ENCODE results near the gene CIB4.

Gene CIB4

DNA sequence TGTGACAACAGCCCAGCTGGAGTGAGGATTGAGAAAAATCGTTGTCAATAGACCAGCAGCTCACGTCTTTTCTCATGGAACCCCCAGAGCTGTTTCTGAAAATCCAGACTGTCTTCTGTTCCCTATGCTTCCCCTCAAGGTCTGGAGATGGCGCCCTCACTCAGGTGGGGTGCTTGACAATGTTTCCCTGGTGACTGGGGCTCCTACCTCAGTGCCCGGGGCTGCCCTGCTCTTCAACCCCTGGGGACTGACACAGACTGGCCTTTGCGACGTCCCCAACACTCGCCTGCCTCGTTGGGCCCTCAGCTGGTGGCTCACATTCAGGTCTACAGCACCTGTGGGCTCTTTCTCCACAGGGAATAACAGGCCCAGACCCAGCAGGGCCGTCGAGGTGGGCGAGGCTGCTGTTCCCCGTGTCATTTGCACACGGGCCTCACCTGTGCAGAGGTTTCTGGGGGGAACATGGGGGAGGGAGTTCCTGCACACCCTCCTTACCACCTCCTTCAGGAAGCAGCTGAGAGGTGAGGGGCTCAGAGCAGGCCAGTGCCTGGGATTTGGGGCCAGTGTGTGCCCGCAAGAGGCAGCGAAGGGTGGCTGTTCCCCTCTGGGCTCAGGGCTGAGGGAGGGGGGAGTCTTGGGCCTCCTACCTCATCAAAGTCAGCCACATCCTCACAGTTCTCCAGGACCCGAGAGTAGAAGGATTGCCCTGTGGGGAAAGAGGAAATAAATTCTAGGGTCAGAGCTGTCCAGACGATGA is 103.9 kb downstream of the CIB4 start:
- H3K27me3 ChIP-seq (ENCODE audit: insufficient read depth, low read length): no peaks in the 10 kb centered on the region
- 88% methylated on average over 15 of the region's 17 CpGs for WGBS
- H3K27ac ChIP-seq (ENCODE audit: low read depth, low read length): no peak overlapping the region
- H3K9me3 ChIP-seq (ENCODE audit: insufficient read depth, low read depth, low read length): no peaks in the 10 kb centered on the region
- no peak overlapping the region for H3K9ac ChIP-seq (ENCODE audit: low read depth, low read length)
- peaks cover 6% of the 10 kb centered on the region; the same call in 1 of the 2 replicates for H3K4me1 ChIP-seq (ENCODE audit: insufficient read depth, low read length)
- no peak overlapping the region for H3K4me3 ChIP-seq (ENCODE audit: low read length)
- H3K36me3 ChIP-seq (ENCODE audit: insufficient read depth, low read length): no peaks in the 10 kb centered on the region

DNA sequence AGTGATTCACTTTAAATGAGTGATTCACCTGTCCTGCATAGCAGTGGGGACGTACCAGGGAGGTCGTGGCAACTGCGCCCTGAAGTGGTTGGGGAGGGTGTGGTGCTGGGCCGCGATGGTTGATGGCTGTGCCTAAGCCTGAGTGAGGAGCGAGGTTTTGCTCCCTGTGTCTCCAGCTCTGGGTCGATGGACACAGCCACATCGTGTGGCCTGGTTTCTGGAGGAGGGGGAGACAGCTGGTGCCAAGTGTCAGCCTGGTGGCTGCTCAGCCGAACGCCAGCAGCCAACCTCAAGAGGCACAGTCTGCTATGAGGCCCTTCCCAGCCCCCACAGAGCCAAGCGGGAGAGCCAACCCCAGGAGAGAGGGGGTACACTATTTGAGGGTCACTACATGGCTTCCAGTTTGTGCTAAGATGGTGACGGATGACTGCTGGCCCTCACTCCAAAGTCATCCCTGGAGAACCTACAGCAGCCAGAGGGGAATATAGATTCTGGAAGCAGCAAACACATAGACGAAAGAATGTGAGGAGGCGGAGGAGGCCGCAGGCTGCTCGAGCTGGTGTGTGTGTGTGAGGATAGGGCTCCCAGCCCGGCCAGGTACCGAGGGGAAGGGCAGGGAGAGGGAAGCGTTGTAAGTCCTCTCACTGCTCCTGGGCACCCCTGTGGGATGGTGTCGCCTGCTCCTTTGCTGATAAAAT is 104.6 kb downstream of the CIB4 start:
- Histone ChIP-seq H3K4me1 (ENCODE audit: insufficient read depth, low read length) (peaks cover 6% of the 10 kb centered on the region; the same call in 1 of the 2 replicates), H3K27me3 (ENCODE audit: insufficient read depth, low read length) (no peaks in the 10 kb centered on the region), H3K36me3 (ENCODE audit: insufficient read depth, low read length) (no peaks in the 10 kb centered on the region), H3K27ac (ENCODE audit: low read depth, low read length) (no peak overlapping the region), H3K9ac (ENCODE audit: low read depth, low read length) (no peak overlapping the region), H3K9me3 (ENCODE audit: insufficient read depth, low read depth, low read length) (no peaks in the 10 kb centered on the region), H3K4me3 (ENCODE audit: low read length) (no peak overlapping the region)
- WGBS: 80% methylated on average over 20 of the region's 20 CpGs

DNA sequence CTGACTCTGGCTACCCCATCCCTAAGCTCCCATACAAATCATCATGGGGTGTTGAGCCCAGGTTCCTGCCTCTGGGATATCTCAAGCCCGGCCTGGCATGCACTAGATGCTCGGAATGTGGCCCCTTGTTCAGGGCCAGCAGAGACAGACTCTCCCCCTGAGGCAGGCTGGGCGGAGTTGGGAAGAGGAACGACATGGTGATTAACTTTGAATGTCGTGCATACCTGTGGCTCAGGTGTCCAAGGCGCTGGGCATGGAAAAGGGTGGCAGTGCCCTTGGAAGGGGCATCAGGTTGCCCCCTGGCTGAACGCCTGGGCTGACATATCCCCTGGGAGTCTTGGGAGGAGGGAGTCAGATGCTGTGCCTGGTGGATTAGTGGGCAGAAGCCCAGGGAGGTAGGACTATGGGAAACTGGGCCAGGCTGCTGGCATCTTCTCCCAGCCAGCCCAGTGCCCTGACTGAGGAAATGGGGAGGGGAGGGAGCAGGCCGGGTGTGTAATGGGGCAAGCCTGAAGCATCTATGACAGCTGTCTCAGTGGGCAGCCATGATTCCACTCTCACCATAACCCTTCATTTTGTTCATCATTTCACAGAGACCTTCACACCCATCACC is 105.4 kb downstream of the CIB4 start:
- H3K36me3 ChIP-seq (ENCODE audit: insufficient read depth, low read length): no peaks in the 10 kb centered on the region
- no peak overlapping the region for H3K4me3 ChIP-seq (ENCODE audit: low read length)
- no peak overlapping the region for H3K27ac ChIP-seq (ENCODE audit: low read depth, low read length)
- no peaks in the 10 kb centered on the region for H3K9me3 ChIP-seq (ENCODE audit: insufficient read depth, low read depth, low read length)
- no peaks in the 10 kb centered on the region for H3K27me3 ChIP-seq (ENCODE audit: insufficient read depth, low read length)
- peaks cover 3% of the 10 kb centered on the region; the same call in 1 of the 2 replicates for H3K4me1 ChIP-seq (ENCODE audit: insufficient read depth, low read length)
- no peak overlapping the region for H3K9ac ChIP-seq (ENCODE audit: low read depth, low read length)
- 92% methylated on average over 7 of the region's 8 CpGs for WGBS

GRCh38 chr2:26534865-26535662 is 106.1 kb downstream of the CIB4 start:
- Histone ChIP-seq H3K27ac (ENCODE audit: low read depth, low read length) (no peak overlapping the region), H3K4me3 (ENCODE audit: low read length) (no peak overlapping the region), H3K4me1 (ENCODE audit: insufficient read depth, low read length) (peaks cover 6% of the 10 kb centered on the region; the same call in 1 of the 2 replicates), H3K9me3 (ENCODE audit: insufficient read depth, low read depth, low read length) (no peaks in the 10 kb centered on the region), H3K9ac (ENCODE audit: low read depth, low read length) (no peak overlapping the region), H3K36me3 (ENCODE audit: insufficient read depth, low read length) (no peaks in the 10 kb centered on the region), H3K27me3 (ENCODE audit: insufficient read depth, low read length) (no peaks in the 10 kb centered on the region)
- WGBS: 90% methylated on average over 13 of the region's 13 CpGs

GRCh38 chr2:26534098-26534864 is 106.9 kb downstream of the CIB4 start:
- Histone ChIP-seq H3K9me3 (ENCODE audit: insufficient read depth, low read depth, low read length) (no peaks in the 10 kb centered on the region), H3K36me3 (ENCODE audit: insufficient read depth, low read length) (no peaks in the 10 kb centered on the region), H3K27me3 (ENCODE audit: insufficient read depth, low read length) (no peaks in the 10 kb centered on the region), H3K4me1 (ENCODE audit: insufficient read depth, low read length) (peaks cover 6% of the 10 kb centered on the region; the same call in 1 of the 2 replicates), H3K9ac (ENCODE audit: low read depth, low read length) (no peak overlapping the region), H3K4me3 (ENCODE audit: low read length) (no peak overlapping the region), H3K27ac (ENCODE audit: low read depth, low read length) (no peak overlapping the region)
- 91% methylated on average over 4 of the region's 4 CpGs for WGBS

DNA sequence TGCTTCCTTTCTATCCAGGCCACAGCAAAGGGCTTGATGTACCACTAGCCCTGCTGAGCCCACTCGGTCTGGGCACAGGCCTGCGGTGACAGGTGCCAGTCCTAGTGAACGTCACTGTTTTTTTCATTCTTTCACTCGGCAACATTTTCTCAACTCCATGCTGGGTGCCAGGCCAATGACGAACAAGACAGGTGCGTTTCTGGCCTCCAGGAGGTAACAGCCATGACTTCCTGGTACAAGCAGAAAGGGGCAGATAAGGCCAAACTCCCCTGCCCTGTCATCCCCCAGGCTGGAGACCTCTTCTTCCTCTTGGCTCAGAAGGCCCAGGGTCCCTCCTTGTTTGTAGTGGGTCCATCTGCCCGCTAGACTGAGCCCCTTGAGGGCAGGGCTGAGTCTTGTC is 107.5 kb downstream of the CIB4 start:
- no peak overlapping the region for H3K9ac ChIP-seq (ENCODE audit: low read depth, low read length)
- no peaks in the 10 kb centered on the region for H3K36me3 ChIP-seq (ENCODE audit: insufficient read depth, low read length)
- no peak overlapping the region for H3K27ac ChIP-seq (ENCODE audit: low read depth, low read length)
- peaks cover 6% of the 10 kb centered on the region; the same call in 1 of the 2 replicates for H3K4me1 ChIP-seq (ENCODE audit: insufficient read depth, low read length)
- no peaks in the 10 kb centered on the region for H3K9me3 ChIP-seq (ENCODE audit: insufficient read depth, low read depth, low read length)
- no peaks in the 10 kb centered on the region for H3K27me3 ChIP-seq (ENCODE audit: insufficient read depth, low read length)
- H3K4me3 ChIP-seq (ENCODE audit: low read length): no peak overlapping the region
- WGBS: 90% methylated on average over 7 of the region's 7 CpGs

DNA sequence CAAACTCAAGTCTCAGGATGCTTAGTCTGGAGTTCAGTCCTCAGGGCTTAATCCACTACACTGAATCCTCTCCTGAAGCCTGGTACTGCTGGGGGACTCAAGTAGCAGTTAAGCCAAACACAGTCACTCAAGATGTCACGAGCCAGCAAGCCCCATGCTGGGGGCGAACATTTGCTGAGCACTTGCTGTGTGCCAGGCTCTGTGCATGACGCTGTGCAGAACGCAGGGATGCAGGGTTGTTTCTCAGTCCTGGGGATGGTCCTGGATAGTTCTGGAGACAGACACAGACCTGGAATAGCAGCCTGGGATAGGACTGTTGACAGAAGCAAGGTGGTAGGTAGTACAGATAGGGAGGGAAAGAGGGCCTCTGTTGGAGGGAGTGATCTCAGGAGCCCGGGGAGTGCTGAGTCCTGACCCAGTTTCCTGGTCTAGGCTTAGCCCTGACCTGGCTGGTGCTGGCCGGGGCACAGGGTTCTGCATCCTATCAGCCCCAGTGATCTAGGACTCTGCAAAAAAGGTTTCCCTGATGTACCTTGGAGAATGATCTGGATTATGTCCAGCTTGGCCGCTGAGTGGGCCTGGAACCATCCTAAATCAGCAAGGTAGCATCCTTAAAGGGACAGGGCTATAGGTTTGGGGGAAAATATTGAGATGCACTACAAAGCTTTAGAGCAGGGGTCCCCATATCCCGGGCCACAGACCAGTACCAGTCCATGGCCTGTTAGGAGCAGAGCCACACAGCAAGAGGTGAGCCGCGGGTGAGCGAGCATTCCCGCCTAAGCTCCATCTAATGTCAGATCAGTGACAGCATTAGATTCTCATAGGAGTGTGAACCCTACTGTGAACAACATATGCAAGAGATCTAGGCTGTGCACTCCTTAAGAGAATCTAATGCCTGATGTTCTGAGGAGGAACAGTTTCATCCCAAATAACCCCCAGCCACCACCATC is 108.6 kb downstream of the CIB4 start:
- Histone ChIP-seq H3K9ac (ENCODE audit: low read depth, low read length) (no peak overlapping the region), H3K27me3 (ENCODE audit: insufficient read depth, low read length) (no peaks in the 10 kb centered on the region), H3K9me3 (ENCODE audit: insufficient read depth, low read depth, low read length) (no peaks in the 10 kb centered on the region), H3K4me1 (ENCODE audit: insufficient read depth, low read length) (peaks cover 6% of the 10 kb centered on the region; the same call in 1 of the 2 replicates), H3K27ac (ENCODE audit: low read depth, low read length) (no peak overlapping the region), H3K36me3 (ENCODE audit: insufficient read depth, low read length) (no peaks in the 10 kb centered on the region), H3K4me3 (ENCODE audit: low read length) (no peak overlapping the region)
- WGBS: 93% methylated on average over 12 of the region's 12 CpGs

Measured in HUES64 (cell line).